ENCODE measurements around the gene PRRX2. TPM values are rescaled to one million over a fixed set of nuclear protein-coding genes. Genes with fewer than 3 reads are reported as not detected.

PRRX2 gene
- polyA plus RNA-seq, 1 donor (not counting 4 experiments of a cell fraction or from before 2014, with no cell fraction given): not detected

DNA sequence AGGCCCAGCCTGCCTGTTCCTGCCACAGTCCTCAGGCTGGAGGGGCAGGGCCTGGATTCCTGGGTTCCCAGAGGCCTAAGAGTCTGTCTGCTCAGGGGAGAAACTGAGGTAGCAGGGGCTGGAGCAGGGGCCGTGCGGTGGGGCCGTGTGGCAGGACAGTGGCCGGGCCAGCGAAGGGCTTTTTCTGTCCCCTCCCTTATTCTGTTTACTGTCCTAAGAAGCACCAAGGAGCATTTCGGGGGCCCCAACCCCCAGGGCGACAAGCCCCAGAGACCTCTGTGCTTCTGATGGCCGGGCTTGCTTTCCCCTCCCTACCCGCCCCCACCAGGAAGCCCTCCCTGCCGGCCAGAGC is 16.7 kb upstream of the PRRX2 start:
- dilution Hi-C loops (cut with MboI; ENCODE audit: extremely low pct_ligation_motif_present, low sequenced_read_pairs): no loop called here
- H4K20me1 ChIP-seq (ENCODE audit: control insufficient read depth, extremely low read depth, insufficient read depth, low read length): no peaks in the 10 kb centered on the region
- H3K27me3 ChIP-seq (ENCODE audit: control insufficient read depth, extremely low read depth, insufficient read depth, low read length): no peaks in the 10 kb centered on the region
- H3K9me3 ChIP-seq (ENCODE audit: control insufficient read depth, low read depth, low read length): no peaks in the 10 kb centered on the region
- H3K9ac ChIP-seq (ENCODE audit: control insufficient read depth, extremely low read depth, insufficient read depth, low read length): no peak overlapping the region
- TF ChIP-seq EZH2 (IDR thresholded peaks at IDR 0.05; ENCODE audit: low read length): no peak
- TF ChIP-seq, protein P1, sequence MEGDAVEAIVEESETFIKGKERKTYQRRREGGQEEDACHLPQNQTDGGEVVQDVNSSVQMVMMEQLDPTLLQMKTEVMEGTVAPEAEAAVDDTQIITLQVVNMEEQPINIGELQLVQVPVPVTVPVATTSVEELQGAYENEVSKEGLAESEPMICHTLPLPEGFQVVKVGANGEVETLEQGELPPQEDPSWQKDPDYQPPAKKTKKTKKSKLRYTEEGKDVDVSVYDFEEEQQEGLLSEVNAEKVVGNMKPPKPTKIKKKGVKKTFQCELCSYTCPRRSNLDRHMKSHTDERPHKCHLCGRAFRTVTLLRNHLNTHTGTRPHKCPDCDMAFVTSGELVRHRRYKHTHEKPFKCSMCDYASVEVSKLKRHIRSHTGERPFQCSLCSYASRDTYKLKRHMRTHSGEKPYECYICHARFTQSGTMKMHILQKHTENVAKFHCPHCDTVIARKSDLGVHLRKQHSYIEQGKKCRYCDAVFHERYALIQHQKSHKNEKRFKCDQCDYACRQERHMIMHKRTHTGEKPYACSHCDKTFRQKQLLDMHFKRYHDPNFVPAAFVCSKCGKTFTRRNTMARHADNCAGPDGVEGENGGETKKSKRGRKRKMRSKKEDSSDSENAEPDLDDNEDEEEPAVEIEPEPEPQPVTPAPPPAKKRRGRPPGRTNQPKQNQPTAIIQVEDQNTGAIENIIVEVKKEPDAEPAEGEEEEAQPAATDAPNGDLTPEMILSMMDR (optimal IDR thresholded peaks at IDR 0.05 in 1 of 3, IDR thresholded peaks at IDR 0.05 in 1 of 3, conservative IDR thresholded peaks at IDR 0.05 in 1 of 3; ENCODE audit: extremely low read depth in 1 of 3, insufficient read depth in 2 of 3, low read length in 3 of 3): no peak
- no peak for DNase-seq (ENCODE audit: low read depth, low spot score)
- no peak overlapping the region for H3K4me3 ChIP-seq (ENCODE audit: control insufficient read depth in 2 of 3, extremely low read depth in 1 of 3, insufficient read depth in 2 of 3, low read depth in 1 of 3, low read length in 3 of 3)
- FAIRE-seq: no peak
- no peak overlapping the region for H3K4me2 ChIP-seq (ENCODE audit: control insufficient read depth, extremely low read depth, insufficient read depth, low read depth, low read length)
- H3K36me3 ChIP-seq (ENCODE audit: control insufficient read depth in 2 of 2, extremely low read depth in 1 of 2, insufficient read depth in 2 of 2, low read length in 2 of 2): no peaks in the 10 kb centered on the region
- no peak overlapping the region for H3K27ac ChIP-seq (ENCODE audit: control insufficient read depth, insufficient read depth, low read length)
- H2AFZ ChIP-seq (ENCODE audit: control insufficient read depth, low read length): no peak overlapping the region
- no peaks in the 10 kb centered on the region for H3K9me1 ChIP-seq (ENCODE audit: control insufficient read depth, extremely low read depth, insufficient read depth, low read length)
- peaks cover 10% of the 10 kb centered on the region for H3K4me1 ChIP-seq (ENCODE audit: control insufficient read depth, extremely low read depth, insufficient read depth, low read length)
- no peaks in the 10 kb centered on the region for H3K79me2 ChIP-seq (ENCODE audit: control insufficient read depth, insufficient read depth, low read length)

DNA sequence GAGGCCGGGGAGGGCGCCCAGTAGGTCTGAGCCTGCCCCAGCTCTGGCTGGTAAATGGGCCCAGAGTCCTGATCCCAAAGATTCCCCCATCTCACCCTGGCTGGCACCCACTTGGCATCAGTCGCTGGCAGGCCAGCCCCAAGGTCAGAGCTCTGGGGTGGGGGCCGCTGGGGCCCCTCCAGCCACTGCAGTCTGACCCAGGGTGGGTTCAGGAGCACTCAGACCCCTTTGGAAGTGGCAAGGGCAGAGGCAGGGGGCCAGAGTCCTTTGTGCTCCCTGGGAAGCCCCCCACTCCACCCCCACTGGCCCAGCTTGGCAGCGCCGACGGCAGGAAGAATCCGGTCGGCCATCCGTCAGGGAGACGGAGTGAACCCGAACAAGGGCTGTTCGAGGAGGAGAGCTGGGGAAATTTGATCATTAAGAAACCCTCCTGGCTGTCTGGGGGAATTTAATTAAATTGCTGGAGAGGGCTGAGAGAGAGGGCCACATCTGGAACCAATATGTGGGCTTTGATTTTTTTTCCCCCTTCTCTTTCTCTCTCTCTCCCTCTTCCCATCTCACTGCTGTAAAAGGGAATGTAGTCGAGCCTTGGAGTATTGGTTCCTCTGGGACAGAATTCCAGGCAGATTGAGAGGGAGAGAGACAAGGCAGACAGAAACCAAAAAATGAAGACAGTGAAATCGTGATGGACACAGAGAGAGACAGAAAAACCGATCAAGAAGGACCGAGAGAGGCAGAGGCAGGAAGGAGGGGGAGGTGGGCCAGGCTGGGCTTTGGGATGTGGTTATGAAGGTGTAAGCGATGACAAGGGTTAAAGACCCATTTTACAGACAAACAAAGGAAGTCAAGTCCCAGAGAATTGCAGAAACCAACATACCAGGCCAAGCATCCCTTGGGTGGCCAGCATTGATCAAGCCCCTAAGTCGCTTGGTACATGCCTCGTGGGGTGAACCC is 15.4 kb upstream of the PRRX2 start:
- dilution Hi-C loops (cut with MboI; ENCODE audit: extremely low pct_ligation_motif_present, low sequenced_read_pairs): no loop called here
- Histone ChIP-seq H3K27ac (ENCODE audit: control insufficient read depth, insufficient read depth, low read length) (no peak overlapping the region), H3K9me3 (ENCODE audit: control insufficient read depth, low read depth, low read length) (no peaks in the 10 kb centered on the region), H3K4me3 (ENCODE audit: control insufficient read depth in 2 of 3, extremely low read depth in 1 of 3, insufficient read depth in 2 of 3, low read depth in 1 of 3, low read length in 3 of 3) (no peak overlapping the region), H3K36me3 (ENCODE audit: control insufficient read depth in 2 of 2, extremely low read depth in 1 of 2, insufficient read depth in 2 of 2, low read length in 2 of 2) (no peaks in the 10 kb centered on the region), H3K4me2 (ENCODE audit: control insufficient read depth, extremely low read depth, insufficient read depth, low read depth, low read length) (no peak overlapping the region), H3K79me2 (ENCODE audit: control insufficient read depth, insufficient read depth, low read length) (no peaks in the 10 kb centered on the region), H3K9ac (ENCODE audit: control insufficient read depth, extremely low read depth, insufficient read depth, low read length) (no peak overlapping the region), H2AFZ (ENCODE audit: control insufficient read depth, low read length) (no peak overlapping the region), H3K9me1 (ENCODE audit: control insufficient read depth, extremely low read depth, insufficient read depth, low read length) (no peaks in the 10 kb centered on the region), H4K20me1 (ENCODE audit: control insufficient read depth, extremely low read depth, insufficient read depth, low read length) (no peaks in the 10 kb centered on the region), H3K4me1 (ENCODE audit: control insufficient read depth, extremely low read depth, insufficient read depth, low read length) (no peaks in the 10 kb centered on the region), H3K27me3 (ENCODE audit: control insufficient read depth, extremely low read depth, insufficient read depth, low read length) (peaks cover 5% of the 10 kb centered on the region)
- no peak for FAIRE-seq
- no peak for TF ChIP-seq EZH2 (IDR thresholded peaks at IDR 0.05; ENCODE audit: low read length)
- TF ChIP-seq, protein P1 (optimal IDR thresholded peaks at IDR 0.05 in 1 of 3, IDR thresholded peaks at IDR 0.05 in 1 of 3, conservative IDR thresholded peaks at IDR 0.05 in 1 of 3; ENCODE audit: extremely low read depth in 1 of 3, insufficient read depth in 2 of 3, low read length in 3 of 3): no peak
- no peak for DNase-seq (ENCODE audit: low read depth, low spot score)
